Thoracic aorta (tissue), 2 donors: ENCODE results near the gene IGSF5. TPM values are rescaled to one million over a fixed set of nuclear protein-coding genes. Genes with fewer than 3 reads are reported as not detected.

Experiments
- ATAC-seq: fragments of 150-250 bp; one replicate; pipeline ENCODE4 v1.8.0; 2017; ENCODE audit warnings: low read depth; ENCODE audit not compliant: insufficient number of reproducible peaks, low FRiP score
- DNase-seq: peaks from one replicate; pipeline ENCODE4 v3.0.0-alpha.2; 2020; ENCODE audit warnings: low spot score
- H3K27ac ChIP-seq, 2 donors: fragments of 200-600 bp; sonication (generic); 1 replicate in 1 of 2; 2 replicates in 1 of 2; pipeline ENCODE4 v1.5.1; 2016; ENCODE audit warnings: mild to moderate bottlenecking in 2 of 2, moderate library complexity in 2 of 2
- H3K27me3 ChIP-seq: fragments of 200-600 bp; sonication (generic); replicated peaks from 2 replicates; pipeline ENCODE4 v1.6.0; 2016; ENCODE audit warnings: mild to moderate bottlenecking; ENCODE audit not compliant: insufficient read depth
- H3K36me3 ChIP-seq: fragments of 200-600 bp; sonication (generic); one replicate; pipeline ENCODE4 v1.5.1; 2016
- H3K4me1 ChIP-seq, 2 donors: fragments of 200-600 bp; sonication (generic); 1 replicate in 1 of 2; 2 replicates in 1 of 2; pipeline versions ENCODE4 v1.5.1 to v1.6.0; 2016; ENCODE audit warnings: low read depth in 2 of 2, mild to moderate bottlenecking in 1 of 2; ENCODE audit not compliant: control insufficient read depth in 1 of 2
- H3K4me3 ChIP-seq: fragments of 200-600 bp; sonication (generic); 2 replicates; pipeline ENCODE4 v1.5.1; 2016; ENCODE audit warnings: mild to moderate bottlenecking
- H3K9me3 ChIP-seq: fragments of 200-600 bp; sonication (generic); 2 replicates; pipeline ENCODE4 v1.5.1; 2016
- total RNA-seq, 2 donors: library from RNA; depleted of rRNA; stranded (reverse); fragments of >200 nt; gene quantifications; one replicate each; pipeline versions ENCODE4 v1.1.0 to v1.2.3, GENCODE V29; 2016
- TF ChIP-seq, protein P1 (sequence below): fragments of 200-600 bp; sonication (generic); IDR thresholded peaks from one replicate; pipeline ENCODE4 v1.5.1; 2019; ENCODE audit warnings: antibody characterized with exemption

Gene IGSF5
- total RNA-seq, 2 donors from 2014 or later, result not detected

DNA sequence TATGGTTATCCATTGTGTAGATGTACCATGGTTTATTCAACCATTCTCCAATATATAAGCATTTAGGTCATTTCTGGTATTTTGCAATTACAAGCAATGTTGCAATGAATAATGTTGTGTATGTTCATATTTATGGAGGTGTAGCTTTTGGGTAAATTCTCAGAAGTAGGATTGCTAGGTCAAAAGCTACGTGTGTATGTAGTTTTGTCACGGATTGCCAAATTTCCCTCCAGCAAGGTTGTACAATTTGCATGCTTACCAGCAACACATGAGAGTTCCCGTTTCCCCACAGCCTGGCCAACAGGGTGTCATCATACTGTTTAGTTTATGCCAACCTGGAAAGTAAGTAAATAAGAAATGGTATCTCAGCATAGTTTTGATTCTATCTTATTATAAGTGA lies 36.3 kb downstream of the IGSF5 start:
- Histone ChIP-seq H3K36me3 (no peaks in the 10 kb centered on the region), H3K4me3 (no peak overlapping the region), H3K27me3 (no peaks in the 10 kb centered on the region), H3K4me1 (no peaks in the 10 kb centered on the region), H3K27ac (no peak overlapping the region), H3K9me3 (no peaks in the 10 kb centered on the region)
- DNase-seq (no peak), ATAC-seq (no peak)
- TF ChIP-seq, protein P1, sequence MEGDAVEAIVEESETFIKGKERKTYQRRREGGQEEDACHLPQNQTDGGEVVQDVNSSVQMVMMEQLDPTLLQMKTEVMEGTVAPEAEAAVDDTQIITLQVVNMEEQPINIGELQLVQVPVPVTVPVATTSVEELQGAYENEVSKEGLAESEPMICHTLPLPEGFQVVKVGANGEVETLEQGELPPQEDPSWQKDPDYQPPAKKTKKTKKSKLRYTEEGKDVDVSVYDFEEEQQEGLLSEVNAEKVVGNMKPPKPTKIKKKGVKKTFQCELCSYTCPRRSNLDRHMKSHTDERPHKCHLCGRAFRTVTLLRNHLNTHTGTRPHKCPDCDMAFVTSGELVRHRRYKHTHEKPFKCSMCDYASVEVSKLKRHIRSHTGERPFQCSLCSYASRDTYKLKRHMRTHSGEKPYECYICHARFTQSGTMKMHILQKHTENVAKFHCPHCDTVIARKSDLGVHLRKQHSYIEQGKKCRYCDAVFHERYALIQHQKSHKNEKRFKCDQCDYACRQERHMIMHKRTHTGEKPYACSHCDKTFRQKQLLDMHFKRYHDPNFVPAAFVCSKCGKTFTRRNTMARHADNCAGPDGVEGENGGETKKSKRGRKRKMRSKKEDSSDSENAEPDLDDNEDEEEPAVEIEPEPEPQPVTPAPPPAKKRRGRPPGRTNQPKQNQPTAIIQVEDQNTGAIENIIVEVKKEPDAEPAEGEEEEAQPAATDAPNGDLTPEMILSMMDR, result no peak

DNA sequence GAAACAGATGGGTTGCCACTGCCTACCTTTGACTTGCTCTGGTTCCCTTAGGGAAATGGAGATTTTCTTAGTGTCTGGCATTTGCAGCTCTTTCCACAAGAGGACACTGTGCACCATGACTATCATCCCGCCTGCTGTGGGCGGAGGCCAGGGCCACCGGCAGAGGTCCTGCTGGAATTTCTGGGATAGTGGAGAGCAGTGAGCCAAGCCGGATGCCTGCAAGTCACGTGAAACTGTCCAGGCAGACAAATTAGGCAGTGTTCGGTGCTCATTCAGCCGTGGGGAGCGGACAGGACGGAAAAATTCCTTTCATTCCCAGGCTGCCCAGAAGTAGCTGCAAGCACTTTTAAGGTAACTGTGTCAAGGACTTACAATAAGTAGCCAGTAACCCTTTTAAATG lies 43.4 kb downstream of the IGSF5 start:
- Histone ChIP-seq H3K36me3 (no peaks in the 10 kb centered on the region), H3K4me3 (peak overlapping the region; percentile 26), H3K4me1 (peaks cover 0 to 9% of the 10 kb centered on the region in 2 donors), H3K27me3 (no peaks in the 10 kb centered on the region), H3K27ac (no peak overlapping the region), H3K9me3 (no peaks in the 10 kb centered on the region)
- peak; percentile 86 for ATAC-seq
- DNase-seq, result no peak
- TF ChIP-seq, protein P1, result peak; percentile 51

DNA sequence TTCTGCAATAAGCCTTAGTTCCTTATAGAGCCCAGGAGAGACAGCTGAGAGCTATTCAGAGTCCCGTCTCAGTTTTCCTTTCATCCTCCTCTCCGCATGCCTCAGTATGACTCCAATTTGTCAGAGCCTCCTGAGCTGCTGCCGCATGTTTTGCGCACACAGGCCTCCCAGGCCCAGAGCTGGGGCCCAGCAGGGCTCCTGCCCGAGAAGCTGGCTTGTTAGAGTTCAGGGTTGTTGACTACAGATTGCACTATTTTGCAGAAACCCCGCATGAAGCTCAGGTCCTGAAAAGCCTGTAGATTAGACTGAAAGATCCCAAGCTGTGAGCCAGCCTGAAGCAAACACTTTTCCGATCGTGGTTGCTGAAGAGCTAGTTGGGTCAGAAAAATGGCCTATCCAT lies 51.5 kb downstream of the IGSF5 start:
- no peaks in the 10 kb centered on the region for H3K4me1 ChIP-seq
- H3K27ac ChIP-seq, result no peak overlapping the region
- TF ChIP-seq, protein P1, result no peak
- no peaks in the 10 kb centered on the region for H3K9me3 ChIP-seq
- H3K27me3 ChIP-seq, result no peaks in the 10 kb centered on the region
- ATAC-seq, result no peak
- no peak for DNase-seq
- no peak overlapping the region for H3K4me3 ChIP-seq
- no peaks in the 10 kb centered on the region for H3K36me3 ChIP-seq

DNA sequence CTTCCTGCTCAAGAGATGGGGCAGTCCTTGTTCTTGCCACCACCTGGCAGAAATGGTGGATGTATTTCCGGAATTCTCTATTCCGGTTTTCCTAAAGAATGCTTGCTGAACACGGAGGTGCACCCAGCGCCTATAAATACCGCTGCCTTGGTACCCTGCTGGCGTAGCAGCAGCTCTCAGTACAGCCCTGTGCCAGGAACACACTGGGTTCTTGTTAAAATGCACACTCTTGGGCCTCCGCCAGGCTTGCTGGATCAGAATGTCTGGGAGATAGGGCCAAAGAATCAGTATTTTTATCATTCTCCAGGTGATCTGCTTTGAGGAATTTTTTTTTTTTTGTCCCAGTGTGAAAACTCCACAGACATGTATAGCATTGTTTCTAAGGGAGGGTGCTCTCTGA lies 54.2 kb downstream of the IGSF5 start:
- Histone ChIP-seq H3K4me1 (no peaks in the 10 kb centered on the region), H3K27ac (no peak overlapping the region), H3K27me3 (no peaks in the 10 kb centered on the region), H3K9me3 (no peaks in the 10 kb centered on the region), H3K36me3 (no peaks in the 10 kb centered on the region), H3K4me3 (no peak overlapping the region)
- no peak for DNase-seq
- TF ChIP-seq, protein P1, result no peak
- ATAC-seq, result no peak

DNA sequence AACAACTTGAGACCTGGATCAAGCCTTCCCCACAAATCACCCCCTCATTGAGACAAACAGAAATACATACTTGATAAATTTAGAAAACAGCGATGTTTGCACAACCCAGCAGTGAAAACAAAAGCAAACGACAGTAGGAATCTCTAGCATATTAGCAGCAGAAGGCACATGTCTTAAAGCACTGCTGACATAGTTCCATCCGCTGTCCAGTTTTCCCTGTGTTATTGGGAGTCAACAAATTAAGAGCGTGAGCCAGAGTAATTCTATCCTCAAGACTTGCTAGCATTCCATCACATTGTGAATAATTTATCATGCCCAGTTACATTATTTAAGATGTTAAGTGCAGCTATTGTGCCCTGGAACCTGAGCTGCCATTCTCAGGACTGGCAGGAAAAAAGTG lies 55.3 kb downstream of the IGSF5 start:
- DNase-seq (no peak), ATAC-seq (no peak)
- H3K27ac ChIP-seq, result no peak overlapping the region
- H3K36me3 ChIP-seq, result no peaks in the 10 kb centered on the region
- H3K4me3 ChIP-seq, result no peak overlapping the region
- TF ChIP-seq, protein P1, result no peak
- no peaks in the 10 kb centered on the region for H3K9me3 ChIP-seq
- no peaks in the 10 kb centered on the region for H3K27me3 ChIP-seq
- no peaks in the 10 kb centered on the region for H3K4me1 ChIP-seq
